Hepatocyte (in vitro differentiated cells): ENCODE data around the gene TNS3.

Experiments used
- EZH2 ChIP-seq: fragments of 200-600 bp; sonication (generic); IDR thresholded peaks from 2 replicates; pipeline ENCODE4 v1.6.1; 2016; ENCODE audit warnings: antibody characterized with exemption, mild to moderate bottlenecking, borderline replicate concordance
- EZH2phosphoT487 ChIP-seq: fragments of 200-600 bp; sonication (generic); IDR thresholded peaks from one replicate; pipeline ENCODE4 v1.6.1; 2018; ENCODE audit warnings: antibody characterized with exemption, mild to moderate bottlenecking, low read depth, moderate library complexity; ENCODE audit not compliant: unreplicated experiment, severe bottlenecking
- TF ChIP-seq, protein P1 (sequence below): fragments of 200-600 bp; sonication (generic); IDR thresholded peaks from 2 replicates; pipeline ENCODE4 v1.5.1; 2016; ENCODE audit warnings: antibody characterized with exemption, mild to moderate bottlenecking; ENCODE audit not compliant: poor library complexity

- TF ChIP-seq EZH2, result no peak
- TF ChIP-seq, protein P1, sequence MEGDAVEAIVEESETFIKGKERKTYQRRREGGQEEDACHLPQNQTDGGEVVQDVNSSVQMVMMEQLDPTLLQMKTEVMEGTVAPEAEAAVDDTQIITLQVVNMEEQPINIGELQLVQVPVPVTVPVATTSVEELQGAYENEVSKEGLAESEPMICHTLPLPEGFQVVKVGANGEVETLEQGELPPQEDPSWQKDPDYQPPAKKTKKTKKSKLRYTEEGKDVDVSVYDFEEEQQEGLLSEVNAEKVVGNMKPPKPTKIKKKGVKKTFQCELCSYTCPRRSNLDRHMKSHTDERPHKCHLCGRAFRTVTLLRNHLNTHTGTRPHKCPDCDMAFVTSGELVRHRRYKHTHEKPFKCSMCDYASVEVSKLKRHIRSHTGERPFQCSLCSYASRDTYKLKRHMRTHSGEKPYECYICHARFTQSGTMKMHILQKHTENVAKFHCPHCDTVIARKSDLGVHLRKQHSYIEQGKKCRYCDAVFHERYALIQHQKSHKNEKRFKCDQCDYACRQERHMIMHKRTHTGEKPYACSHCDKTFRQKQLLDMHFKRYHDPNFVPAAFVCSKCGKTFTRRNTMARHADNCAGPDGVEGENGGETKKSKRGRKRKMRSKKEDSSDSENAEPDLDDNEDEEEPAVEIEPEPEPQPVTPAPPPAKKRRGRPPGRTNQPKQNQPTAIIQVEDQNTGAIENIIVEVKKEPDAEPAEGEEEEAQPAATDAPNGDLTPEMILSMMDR, result no peak
- TF ChIP-seq EZH2phosphoT487, result no peak
These were observed 279.4 kb downstream of the TNS3 start for GRCh38 chr7:47302560-47302959.
